GM18909 (cell line): ENCODE results near the gene MRPL20.
"Not testable (repeated sequence)": the region's sequence is repeated elsewhere in the genome, so short reads cannot be mapped to it uniquely, and the experiment has no call there.

Experiments
- ATAC-seq: cut with Tn5 transposase; IDR thresholded peaks from one replicate; pipeline ENCODE4 v1.9.1; 2021; ENCODE audit warnings: mild to moderate bottlenecking; ENCODE audit not compliant: unreplicated experiment, poor library complexity

The MRPL20 gene

DNA sequence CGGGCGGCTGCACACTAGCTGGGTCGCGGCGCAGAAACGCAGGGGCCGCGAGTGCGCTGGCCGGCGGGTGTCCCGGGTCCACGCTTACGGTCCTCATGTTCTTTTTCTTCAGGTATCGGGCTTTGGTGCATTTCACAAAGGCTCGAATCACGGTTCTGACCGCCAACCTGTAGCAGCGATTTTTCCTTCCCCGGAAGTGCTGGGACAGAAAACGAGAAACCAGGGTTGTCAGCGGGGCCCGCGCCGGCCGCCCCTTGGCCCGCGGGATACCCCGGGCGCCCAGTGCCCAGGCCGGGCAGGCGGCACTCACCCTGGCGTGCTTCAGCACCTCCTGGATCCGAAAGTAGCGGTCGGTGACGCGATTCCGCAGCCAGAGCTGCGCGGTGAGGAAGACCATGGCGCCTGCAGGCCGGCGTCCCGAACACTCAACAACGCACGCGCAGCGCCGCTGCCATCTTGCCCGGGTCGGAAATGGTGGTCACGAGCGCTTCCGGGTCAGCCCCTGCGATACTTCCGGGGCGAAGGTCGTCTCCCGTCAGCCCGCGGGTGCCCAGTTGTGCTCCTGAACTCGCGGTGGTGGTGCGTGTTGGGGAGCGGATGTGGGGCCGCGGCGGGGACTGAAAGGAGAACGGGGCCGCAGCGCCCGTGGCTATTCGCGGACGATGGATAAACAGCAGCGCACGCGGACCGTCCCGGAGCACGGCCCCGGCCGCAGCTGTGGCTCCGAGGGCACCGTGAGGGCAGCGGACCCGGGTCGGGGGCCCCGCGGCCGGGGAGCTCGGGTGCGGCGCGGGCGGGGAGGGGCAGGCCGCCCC lies at the start of gene MRPL20:
TSS of gene MRPL20 (minus strand) at position 473 of the 815 bp plus-strand sequence. CDS start at position 397, 76 bp downstream.
- ATAC-seq: peak; percentile 89

DNA sequence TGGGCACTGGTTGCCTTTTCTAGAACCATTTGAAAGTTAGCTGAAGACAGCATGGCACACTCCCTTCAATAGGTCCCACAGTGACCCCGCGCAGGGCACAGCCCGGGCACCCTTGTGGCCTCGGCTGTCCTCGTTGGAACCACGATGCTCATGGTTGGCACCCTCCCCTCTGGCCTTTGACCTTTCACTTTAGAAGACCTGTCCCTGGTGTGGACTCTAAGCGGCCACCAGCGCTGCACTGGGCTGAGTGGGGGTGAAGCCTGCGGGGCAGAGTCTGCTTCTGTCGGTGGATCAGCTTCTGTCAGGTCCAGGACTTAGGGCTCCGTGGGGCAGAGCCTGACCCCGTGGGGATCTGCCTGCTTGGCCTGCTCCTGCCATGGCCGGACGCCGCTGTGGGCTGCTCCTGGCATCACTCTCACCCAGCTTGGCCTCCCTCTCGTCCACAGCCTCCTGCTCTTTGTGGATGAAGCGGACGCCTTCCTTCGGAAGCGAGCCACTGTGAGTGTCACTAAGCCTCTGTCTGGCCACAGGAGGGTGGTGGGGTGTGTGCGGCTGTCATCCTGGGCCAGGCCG lies 49.7 kb upstream of the MRPL20 start:
- ATAC-seq: not testable (repeated sequence)

DNA sequence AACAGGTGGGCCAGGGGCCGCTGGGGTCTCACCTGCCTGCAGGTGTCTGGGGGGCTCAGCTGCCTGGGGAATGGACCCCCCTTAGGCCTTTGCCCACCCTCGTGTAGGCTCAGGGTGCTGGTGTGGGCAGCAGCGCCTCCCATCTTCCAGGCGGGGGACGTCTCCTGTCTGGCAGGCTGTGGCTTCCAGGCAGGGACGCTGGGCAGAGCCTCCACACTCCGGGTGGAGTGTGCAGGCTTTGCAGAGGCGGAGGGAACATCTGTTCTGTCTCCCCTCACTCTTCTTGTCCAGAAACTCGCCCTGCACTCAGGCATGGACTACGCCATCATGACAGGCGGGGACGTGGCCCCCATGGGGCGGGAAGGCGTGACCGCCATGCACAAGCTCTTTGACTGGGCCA lies 48.8 kb upstream of the MRPL20 start:
- ATAC-seq: not testable (repeated sequence)

DNA sequence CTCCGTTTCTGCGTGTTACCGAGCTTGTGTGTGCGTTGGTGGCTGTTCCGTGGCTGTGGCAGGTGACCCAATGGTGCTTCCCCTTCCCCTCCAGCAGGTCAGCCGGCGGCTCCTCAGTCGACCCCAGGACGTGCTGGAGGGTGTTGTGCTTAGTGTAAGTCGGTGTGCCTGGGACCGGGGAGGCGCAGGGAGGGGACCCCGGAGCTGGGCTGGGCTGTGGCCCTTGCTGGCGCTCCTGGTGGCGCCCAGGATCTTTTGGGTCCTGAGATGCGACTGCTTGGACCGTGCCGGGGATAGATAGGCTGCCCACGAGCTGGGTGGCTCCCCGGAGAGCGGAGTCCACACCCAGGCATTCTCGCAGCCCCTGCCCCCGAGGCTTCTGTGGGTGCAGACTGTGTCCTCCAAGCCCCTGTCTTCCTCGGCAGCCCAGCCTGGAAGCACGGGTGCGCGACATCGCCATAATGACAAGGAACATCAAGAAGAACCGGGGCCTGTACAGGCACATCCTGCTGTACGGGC lies 48.3 kb upstream of the MRPL20 start:
- ATAC-seq: no peak

DNA sequence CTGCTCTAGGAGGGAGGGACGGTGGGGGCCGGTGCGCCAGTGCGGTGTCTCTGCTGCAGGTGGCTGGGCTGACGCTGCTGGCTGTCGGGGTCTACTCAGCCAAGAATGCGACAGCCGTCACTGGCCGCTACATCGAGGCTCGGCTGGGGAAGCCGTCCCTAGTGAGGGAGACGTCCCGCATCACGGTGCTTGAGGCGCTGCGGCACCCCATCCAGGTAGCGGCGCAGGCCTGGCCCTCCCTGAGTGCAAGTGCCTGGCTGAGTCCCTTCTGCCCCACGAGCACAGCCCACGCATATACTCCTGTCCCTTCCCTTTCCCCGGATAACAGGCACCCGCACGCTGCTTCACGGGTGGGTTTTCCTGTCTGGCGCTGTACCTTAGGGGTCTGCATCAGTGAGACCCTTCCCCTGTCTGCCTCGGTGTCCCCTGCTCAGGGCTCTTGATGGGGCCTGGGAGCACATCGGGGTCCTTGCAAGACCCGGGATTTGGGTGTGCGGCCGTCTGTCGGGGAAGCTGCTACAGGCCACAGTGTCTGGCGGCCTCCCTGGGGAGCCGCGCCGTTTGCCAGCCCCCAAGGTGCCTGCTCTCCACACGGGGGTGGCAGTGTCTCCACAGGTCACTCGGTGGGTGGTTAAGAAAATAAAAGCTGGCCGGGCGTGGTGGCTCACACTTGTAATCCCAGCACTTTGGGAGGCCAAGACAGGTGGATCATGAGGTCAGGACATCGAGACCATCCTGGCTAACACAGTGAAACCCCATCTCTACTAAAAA lies 47.4 kb upstream of the MRPL20 start:
- ATAC-seq: not testable (repeated sequence)

DNA sequence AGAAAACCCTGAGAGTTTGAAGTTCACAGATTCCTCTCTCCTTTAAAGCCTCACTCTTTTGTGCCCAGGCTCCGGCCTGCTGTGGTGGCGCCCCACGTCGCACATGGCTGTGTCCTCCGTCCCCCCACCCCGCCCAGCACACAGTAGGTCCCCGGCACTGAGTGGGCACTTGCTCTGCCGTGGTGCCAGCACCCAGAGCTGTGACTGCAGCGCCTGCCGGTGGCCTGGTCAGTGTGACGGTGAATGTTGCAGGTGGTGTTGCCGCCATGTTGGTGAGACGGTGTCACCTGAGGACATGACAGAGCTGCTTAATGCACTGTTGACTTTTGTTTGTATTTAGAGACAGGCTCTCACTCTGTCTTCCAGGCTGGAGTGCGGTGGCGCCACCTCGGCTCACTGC lies 45.8 kb upstream of the MRPL20 start:
- ATAC-seq: no peak

DNA sequence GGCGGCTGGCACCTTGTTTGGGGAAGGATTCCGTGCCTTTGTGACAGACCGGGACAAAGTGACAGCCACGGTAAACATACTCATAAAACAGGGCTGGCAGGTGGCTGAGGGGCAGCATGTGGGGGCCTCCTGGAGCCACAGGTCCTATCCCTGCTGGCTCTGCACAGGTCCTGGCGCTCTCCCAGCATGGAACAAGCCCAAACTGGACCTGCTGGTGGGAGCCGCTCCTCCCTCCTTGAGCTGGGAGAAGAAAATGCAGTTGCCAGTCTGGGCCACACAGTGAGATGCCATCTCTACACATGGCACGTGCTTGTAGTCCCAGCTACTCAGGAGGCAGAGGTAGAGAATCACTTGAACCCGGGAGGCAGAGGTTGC lies 45.3 kb upstream of the MRPL20 start:
- not testable (repeated sequence) for ATAC-seq

DNA sequence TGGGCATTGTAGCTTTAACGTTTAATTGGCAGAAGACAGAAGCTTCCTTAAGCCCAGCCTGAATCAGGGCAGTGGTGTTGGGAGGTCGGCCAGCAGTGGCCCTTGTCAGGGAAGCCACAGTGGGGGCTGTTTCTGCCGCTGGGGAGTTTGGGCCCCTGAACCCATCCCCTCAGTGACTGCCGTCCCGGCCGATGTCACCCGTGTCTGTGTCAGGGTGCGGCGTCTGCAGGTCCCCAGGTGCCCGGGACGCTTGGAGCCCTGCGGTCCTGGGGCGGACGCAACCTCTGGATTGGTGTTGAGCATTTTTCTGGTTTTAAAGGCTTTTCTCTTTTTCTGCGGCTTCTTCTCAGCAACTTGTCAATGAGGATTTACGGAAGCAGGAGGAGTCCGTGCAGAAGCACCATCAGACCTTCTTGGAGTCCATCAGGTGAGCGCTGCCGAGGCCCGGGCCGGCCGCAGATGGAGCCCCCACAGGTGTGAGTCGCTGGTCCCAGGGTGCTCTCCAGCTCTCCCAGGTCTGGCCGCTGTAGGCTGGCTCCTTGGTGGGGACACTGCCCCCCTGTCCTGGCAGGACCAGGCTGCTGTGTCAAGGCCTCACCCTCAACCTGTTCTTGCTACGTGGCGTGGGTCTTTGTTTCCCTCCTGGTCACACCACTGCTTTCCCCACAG lies 44.7 kb upstream of the MRPL20 start:
- no peak for ATAC-seq

DNA sequence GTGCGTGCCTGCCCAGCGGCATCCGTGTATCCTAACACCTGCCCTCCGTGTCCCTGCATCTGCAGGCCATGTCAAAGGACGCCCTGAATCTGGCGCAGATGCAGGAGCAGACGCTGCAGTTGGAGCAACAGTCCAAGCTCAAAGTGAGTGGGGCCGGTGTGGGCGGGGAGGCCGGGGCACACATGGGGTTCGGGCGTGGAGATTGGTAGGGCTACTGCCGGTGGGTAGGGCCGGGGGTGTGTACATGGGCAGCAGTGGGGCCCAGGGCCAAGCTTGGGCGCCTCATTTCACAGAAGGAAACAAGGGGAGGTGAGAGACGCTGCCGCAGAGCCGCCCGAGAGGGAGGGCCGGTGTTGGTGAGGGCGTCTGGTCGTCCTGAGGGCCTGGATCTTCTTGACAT lies 43.5 kb upstream of the MRPL20 start:
- ATAC-seq: not testable (repeated sequence)

DNA sequence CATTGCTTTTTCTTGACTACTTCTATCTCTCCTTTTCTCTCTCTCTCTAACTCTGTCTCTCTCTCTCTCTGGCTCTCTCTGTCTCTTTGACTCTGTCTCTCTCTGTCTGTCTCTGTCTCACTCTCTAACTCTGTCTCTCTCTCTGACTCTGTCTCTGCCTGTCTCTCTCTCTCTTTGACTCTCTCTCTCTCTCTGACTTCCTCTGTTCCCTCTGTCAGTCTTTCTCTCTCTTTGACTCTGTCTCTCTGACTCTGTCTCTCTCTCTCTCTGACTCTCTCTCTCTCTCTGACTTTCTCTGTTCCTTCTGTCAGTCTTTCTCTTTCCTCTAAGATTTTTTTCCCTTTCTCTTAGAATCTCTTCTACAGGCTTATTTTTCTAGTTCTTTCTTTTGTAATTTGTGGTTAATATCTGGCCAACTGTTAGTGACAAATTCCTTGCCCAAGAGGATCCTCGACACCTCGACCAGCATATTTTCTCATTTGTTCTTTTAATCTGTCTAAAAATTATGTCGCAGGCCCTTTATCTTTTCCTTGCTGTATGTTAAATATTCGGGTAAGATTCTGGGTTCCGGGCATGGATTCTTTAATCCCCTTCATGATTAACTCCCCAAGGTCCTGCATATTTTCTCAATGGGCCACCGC lies 42.1 kb upstream of the MRPL20 start, which contains the start of gene ATAD3C:
TSS of gene ATAD3C (plus strand) at position 591 of the 641 bp plus-strand sequence. CDS start 995 bp downstream, outside the sequence.
- ATAC-seq: no peak

DNA sequence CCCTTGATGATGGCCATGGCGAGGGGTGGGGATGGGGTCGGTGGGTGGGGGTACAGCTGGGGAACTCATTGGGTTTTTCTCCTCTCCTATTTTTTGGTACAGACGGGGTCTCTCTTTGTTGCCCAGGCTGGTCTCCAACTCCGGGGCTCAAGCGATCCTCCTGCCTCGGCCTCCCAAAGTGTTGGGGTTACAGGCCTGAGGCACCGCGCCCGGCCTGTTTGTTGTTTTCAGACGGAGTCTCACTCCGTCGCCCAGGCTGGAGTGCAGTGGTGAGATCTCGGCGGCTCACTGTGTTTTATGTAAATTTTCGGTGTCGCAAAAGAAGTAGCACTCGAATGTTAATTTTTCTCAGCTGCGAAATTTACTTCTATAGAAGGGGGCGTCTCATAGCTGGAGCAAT lies 39.5 kb upstream of the MRPL20 start:
- ATAC-seq: not testable (repeated sequence)

DNA sequence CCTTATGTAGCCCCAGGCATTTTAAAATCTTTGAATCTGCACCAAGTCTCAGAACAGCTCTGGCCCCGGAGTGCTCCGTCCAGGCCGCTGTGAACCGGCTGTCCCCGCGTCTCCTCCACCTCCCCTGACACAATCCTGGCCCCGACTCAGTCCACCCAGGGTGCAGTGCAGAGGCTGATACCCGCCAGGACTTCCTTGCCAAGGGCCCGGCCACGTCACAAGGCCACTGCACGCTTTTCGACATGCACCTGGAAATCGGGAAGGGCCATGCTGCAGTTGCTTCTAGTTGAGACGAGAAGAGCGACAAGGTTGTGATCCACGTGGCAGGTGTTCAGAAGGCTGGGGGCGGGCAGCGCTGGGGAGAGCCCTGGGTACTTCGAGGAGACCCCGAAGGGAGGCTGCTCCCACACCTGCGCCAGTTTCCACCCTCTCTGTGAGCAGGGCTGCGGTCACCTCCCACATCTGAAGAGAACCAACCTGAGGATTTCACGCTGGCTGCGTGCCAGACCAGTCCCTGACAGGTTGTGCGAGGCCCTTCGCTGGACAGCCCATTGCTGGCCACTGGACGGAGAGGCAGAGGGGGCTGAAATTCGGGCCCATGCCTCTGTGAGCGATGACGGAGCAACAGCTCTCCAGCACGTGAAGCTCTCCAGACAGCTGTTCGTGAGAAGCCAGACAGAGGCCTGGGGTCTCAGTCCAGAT lies 35.1 kb upstream of the MRPL20 start:
- ATAC-seq: no peak

DNA sequence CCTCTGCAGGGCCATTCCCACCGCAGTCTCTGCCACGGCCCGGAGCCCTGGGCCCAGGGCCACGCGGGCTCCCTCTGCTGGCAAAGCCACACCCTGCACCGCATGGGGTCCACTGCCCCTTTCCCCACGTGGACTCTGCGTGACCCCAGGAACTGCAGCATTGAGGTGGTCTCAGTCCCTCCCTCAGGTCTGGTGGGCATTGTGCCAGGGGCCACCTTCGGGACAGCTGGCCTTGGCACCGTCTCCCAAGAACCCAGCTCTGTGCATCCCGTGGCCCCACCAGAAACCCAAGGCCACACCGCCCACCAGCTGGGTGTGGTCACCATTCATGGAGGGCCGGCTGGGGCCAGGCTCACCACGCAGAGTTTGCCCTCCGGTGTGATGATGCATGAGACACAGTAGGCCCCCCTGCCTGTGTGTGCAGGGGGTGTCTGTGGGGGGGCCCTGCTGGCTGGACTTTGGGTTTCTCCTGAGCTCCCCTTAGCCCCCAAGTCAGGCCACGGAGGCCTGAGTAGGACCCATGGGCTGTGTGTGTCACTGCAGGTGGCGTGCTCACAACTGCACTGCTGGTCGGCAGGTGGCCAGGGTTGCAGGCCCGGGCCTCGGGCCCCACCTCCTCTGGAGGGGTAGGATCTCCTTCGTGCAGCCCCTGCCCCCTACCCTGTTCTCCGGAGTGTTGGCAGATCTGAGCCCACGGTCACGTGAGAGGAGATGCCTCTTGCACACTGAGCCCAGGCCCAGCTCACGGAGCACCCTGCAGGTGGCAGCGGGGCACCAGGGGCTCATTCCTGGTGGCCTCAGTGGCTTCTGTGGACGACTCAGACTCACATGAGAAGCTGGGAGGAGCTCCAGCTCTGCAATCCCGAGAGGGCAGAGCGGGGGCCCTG lies 34.2 kb upstream of the MRPL20 start:
- no peak for ATAC-seq

DNA sequence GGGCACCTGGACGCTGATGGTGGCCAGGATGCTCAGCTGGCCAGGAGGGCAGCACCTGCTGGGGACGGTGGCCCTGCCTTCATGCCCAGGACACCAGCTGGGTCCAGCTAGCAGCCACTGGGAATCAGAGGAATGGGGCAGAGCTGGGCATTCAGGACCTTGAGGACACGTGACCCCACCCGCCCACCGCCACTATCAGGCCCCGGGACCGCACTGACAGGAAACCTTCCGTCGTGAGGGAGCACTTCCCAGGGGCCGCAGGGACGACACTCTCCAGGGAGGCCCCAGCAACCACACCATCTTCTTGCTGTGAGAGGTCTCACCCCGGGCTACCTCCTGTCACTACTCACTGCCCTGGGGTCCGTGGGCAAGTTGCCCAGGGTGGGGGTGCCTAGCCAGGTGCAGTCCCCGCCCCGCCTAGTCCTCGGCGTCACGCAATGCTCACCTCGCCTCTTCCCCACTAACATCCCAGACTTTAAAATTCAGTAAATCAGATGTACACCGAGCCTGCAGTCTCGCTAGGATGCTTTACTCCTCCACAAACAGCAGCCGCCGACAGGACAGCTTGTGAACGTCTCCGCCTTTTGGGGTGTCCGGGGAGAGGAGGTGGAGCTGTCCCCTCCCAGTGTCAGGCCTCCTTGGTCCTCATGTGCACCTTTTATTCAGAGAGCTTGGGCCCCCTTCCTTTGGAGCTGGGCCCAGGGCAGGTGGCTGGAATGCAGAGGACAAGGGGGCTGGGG lies 33.3 kb upstream of the MRPL20 start:
- ATAC-seq: no peak

DNA sequence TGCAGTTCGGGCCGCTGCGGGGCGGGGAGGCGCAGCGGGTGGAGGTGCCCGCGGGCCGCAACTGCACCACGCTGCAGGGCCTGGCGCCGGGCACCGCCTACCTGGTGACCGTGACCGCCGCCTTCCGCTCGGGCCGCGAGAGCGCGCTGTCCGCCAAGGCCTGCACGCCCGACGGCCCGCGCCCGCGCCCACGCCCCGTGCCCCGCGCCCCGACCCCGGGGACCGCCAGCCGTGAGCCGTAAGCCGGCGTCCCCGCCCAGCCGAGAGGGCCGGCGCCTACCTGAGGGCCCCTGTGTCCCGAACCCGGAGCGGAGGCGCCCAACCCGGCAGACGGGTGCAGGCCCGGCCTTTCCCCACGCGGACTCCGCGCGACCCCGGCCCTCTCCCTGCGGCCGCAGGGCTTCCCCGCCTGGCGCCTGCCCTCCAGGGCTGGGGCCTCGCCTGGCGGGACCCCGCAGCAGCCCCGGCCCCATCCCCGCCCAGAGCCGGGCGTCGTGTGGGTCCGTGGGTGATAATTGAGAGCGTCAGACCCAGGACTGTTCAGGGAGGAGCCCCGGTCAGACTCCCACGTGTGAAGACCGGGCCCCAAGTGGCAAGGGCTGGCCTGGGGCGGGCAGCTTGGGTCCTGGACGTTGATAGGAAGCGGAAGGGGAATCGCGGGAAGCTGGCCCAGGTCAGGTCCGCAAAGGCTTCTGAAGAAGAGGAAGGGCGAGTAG lies 32.6 kb upstream of the MRPL20 start:
- no peak for ATAC-seq

DNA sequence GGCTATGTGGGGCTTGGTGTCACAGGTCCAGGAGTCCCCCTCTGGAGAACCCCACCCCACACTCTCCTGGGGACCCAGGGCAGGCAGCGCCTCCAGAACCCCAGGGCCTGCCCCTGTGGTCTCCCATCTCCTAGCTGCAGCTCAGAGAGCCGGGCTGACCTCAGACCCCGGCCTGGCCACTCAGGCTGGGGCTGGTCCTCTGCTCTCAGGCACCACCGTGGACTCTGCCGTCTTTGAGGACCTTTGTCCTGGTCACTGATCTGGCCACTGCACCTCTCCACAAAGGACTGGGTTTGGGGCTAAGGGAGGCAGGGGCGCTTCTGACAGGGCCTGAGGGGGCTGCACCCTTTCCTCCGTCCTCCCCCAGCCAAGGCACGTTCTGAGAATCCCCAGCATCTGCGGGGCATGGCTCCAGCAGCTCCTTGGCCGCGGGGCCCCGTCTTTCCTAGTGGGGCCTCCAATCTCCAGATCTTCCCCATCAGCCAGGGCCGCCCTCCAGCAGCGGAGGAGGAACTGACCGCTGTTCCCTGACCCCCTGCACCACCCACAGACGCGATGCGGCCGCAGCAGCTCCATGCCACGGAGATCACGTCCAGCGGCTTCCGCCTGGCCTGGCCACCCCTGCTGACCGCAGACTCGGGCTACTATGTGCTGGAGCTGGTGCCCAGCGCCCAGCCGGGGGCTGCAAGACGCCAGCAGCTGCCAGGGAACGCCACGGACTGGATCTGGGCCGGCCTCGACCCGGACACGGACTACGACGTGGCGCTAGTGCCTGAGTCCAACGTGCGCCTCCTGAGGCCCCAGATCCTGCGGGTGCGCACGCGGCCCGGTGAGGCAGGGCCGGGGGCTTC lies 31.7 kb upstream of the MRPL20 start:
- no peak for ATAC-seq
